ENCODE results near the gene MAD1L1. TPM values are rescaled to one million over a fixed set of nuclear protein-coding genes. Genes with fewer than 3 reads are reported as not detected.

MAD1L1 gene
- total RNA-seq: 23.1 TPM
- polyA plus RNA-seq: 27.4 TPM

GRCh38 chr7:2232766-2233520 is at the start of gene MAD1L1:
Gene MAD1L1, minus strand, starts transcription at chr7:2232945. Its CDS starts 2,812 bp downstream, at chr7:2230133.
- WGBS: under 1% methylated on average over 63 of the region's 63 CpGs
- Histone ChIP-seq H3K36me3 (ENCODE audit: insufficient read depth) (peaks cover under 1% of the 10 kb centered on the region), H3K4me3 (ENCODE audit: low read depth, low read length) (peak within 1 kb of the TSS; percentile 100), H3K4me1 (ENCODE audit: insufficient read depth) (peaks cover 2% of the 10 kb centered on the region), H3K27ac (ENCODE audit: low read depth) (no peak within 1 kb of the TSS)
- DNase-seq (ENCODE audit: extremely low spot score): peak; percentile 76

DNA sequence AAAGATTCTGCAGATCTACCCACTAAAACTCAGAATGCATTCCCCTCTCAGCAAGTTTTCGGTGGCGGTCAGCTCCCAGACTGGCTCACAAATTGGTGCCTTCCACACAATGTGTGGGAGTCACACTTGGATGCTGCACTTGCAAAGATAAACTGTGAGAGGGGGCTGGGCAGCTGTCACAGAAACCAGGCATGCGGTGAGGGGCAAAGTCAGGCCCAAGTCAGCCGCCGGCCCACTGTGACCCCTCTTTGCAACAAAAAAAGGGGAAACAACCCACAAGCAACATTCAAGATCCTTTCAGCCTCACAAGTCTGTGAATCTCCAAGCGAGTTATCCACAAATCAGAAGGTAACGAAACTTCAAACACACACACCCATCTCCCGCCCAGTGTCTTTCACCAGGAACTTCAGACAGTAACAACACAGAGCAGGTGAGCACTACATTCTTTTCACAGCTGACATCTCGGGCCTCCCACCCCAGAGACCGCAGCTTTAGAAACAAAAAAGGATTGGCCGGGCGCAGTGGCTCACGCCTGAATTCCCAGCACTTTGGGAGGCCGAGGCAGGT is 49.5 kb upstream of the MAD1L1 start:
- no peak for DNase-seq (ENCODE audit: extremely low spot score)
- 73% methylated on average over 14 of the region's 14 CpGs for WGBS
- Histone ChIP-seq H3K36me3 (ENCODE audit: insufficient read depth) (no peaks in the 10 kb centered on the region), H3K4me3 (ENCODE audit: low read depth, low read length) (no peak overlapping the region), H3K27ac (ENCODE audit: low read depth) (no peak overlapping the region), H3K4me1 (ENCODE audit: insufficient read depth) (no peaks in the 10 kb centered on the region)

GRCh38 chr7:2281541-2281940 is 48.8 kb upstream of the MAD1L1 start:
- no peak for DNase-seq (ENCODE audit: extremely low spot score)
- Histone ChIP-seq H3K36me3 (ENCODE audit: insufficient read depth) (no peaks in the 10 kb centered on the region), H3K27ac (ENCODE audit: low read depth) (no peak overlapping the region), H3K4me1 (ENCODE audit: insufficient read depth) (no peaks in the 10 kb centered on the region), H3K4me3 (ENCODE audit: low read depth, low read length) (no peak overlapping the region)
- 16% methylated on average over 9 of the region's 9 CpGs for WGBS

DNA sequence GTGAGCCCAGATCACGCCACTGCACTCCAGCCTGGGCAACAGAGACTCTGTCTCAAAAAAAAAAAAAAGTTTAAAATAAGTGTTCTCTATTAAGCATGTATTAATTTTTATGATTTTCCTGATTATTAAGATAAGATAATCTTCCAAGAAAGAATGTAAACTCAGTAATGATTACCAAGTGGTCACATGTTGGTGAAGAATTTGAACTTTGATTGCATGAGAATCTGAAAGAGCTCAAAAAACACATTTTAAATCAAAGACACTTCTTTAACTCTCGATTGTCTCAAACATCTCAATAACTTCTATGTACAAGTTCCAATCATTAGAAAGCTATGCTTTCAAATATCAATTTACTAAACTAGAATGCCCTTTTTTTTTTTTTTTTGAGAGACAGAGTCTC is 47.7 kb upstream of the MAD1L1 start:
- no peak overlapping the region for H3K4me3 ChIP-seq (ENCODE audit: low read depth, low read length)
- H3K36me3 ChIP-seq (ENCODE audit: insufficient read depth): no peaks in the 10 kb centered on the region
- DNase-seq (ENCODE audit: extremely low spot score): no peak
- no peak overlapping the region for H3K27ac ChIP-seq (ENCODE audit: low read depth)
- no peaks in the 10 kb centered on the region for H3K4me1 ChIP-seq (ENCODE audit: insufficient read depth)
- WGBS: 71% methylated on average over 2 of the region's 2 CpGs

DNA sequence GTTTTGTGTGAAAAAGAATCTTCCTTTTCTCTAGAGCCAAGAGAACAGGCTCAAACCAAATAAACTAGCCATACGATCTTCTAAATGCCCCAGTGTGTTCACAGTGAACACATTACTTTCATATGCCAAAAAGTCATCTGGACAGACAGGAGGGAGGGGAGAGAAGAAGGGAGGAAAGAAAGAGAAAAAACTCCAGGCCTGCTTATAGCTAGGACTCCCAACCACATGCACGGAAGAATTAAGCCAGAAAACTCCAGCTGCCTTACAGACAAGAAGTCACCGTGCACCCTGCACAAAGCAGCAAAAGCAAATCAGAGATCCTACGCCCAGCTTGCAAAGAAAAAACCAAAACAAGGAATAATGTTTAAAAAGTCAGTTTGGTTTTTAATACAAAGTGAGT is 47.2 kb upstream of the MAD1L1 start:
- H3K4me3 ChIP-seq (ENCODE audit: low read depth, low read length): no peak overlapping the region
- no peaks in the 10 kb centered on the region for H3K4me1 ChIP-seq (ENCODE audit: insufficient read depth)
- DNase-seq (ENCODE audit: extremely low spot score): no peak
- H3K36me3 ChIP-seq (ENCODE audit: insufficient read depth): no peaks in the 10 kb centered on the region
- 52% methylated on average over 4 of the region's 4 CpGs for WGBS
- no peak overlapping the region for H3K27ac ChIP-seq (ENCODE audit: low read depth)

- H3K36me3 ChIP-seq (ENCODE audit: insufficient read depth): no peaks in the 10 kb centered on the region
- H3K27ac ChIP-seq (ENCODE audit: low read depth): no peak overlapping the region
- WGBS: 95% methylated on average over 11 of the region's 11 CpGs
- no peak for DNase-seq (ENCODE audit: extremely low spot score)
- H3K4me3 ChIP-seq (ENCODE audit: low read depth, low read length): no peak overlapping the region
- H3K4me1 ChIP-seq (ENCODE audit: insufficient read depth): no peaks in the 10 kb centered on the region
Measured at GRCh38 chr7:2278026-2278425, 45.3 kb upstream of the MAD1L1 start.

DNA sequence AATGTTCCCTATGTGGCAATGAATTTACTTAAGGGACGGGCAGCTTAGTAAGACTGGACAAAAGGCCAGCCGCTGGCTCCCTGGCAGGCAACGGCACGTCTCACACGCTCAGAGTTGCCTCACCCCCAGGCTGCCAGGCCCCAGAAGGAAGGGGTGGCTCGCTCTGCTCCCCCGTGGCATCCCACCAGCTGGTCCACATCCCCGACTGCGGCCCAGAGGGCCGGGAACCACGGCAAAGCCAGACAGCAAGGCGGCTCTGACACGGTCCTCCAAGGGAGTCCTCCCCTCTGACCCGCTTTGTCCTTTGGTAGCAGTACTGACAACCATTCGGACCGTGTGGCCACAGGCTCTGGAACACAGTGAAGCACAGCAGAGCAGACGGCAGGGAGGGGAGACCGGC is 43.4 kb upstream of the MAD1L1 start:
- no peak overlapping the region for H3K27ac ChIP-seq (ENCODE audit: low read depth)
- DNase-seq (ENCODE audit: extremely low spot score): no peak
- peaks cover 3% of the 10 kb centered on the region for H3K36me3 ChIP-seq (ENCODE audit: insufficient read depth)
- no peaks in the 10 kb centered on the region for H3K4me1 ChIP-seq (ENCODE audit: insufficient read depth)
- no peak overlapping the region for H3K4me3 ChIP-seq (ENCODE audit: low read depth, low read length)
- whole genome bisulfite sequencing: 91% methylated on average over 18 of the region's 18 CpGs

GRCh38 chr7:2275101-2275500 is 42.4 kb upstream of the MAD1L1 start:
- Histone ChIP-seq H3K4me3 (ENCODE audit: low read depth, low read length) (no peak overlapping the region), H3K27ac (ENCODE audit: low read depth) (no peak overlapping the region), H3K4me1 (ENCODE audit: insufficient read depth) (no peaks in the 10 kb centered on the region), H3K36me3 (ENCODE audit: insufficient read depth) (peaks cover 3% of the 10 kb centered on the region)
- DNase-seq (ENCODE audit: extremely low spot score): no peak
- WGBS: 92% methylated on average over 18 of the region's 18 CpGs

DNA sequence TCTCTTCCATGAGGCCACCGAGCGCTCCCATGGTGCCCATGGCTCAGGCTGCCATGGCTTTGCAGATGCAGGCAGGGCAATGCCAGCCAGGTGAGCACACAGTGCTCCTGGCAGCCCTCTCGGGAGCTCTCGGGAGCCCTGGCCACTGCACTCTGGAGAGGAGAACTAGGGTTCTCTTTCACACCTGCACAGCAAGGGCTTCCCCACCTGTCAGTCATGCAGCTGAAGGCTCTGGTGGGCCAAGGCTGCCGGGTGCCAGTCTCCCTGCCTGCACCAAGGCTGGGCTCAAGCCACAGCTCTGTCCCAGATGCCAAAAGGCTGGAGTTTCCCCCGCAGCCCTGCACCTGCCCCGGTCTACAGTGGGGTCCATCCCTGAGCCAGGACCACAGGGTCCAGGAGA is 41.9 kb upstream of the MAD1L1 start:
- Histone ChIP-seq H3K36me3 (ENCODE audit: insufficient read depth) (peaks cover 3% of the 10 kb centered on the region), H3K4me3 (ENCODE audit: low read depth, low read length) (no peak overlapping the region), H3K27ac (ENCODE audit: low read depth) (no peak overlapping the region), H3K4me1 (ENCODE audit: insufficient read depth) (no peaks in the 10 kb centered on the region)
- no peak for DNase-seq (ENCODE audit: extremely low spot score)
- WGBS: 95% methylated on average over 7 of the region's 7 CpGs

- Histone ChIP-seq H3K27ac (ENCODE audit: low read depth) (no peak overlapping the region), H3K4me1 (ENCODE audit: insufficient read depth) (no peaks in the 10 kb centered on the region), H3K36me3 (ENCODE audit: insufficient read depth) (peaks cover 3% of the 10 kb centered on the region), H3K4me3 (ENCODE audit: low read depth, low read length) (no peak overlapping the region)
- no peak for DNase-seq (ENCODE audit: extremely low spot score)
- 96% methylated on average over 20 of the region's 20 CpGs for WGBS
Measured at GRCh38 chr7:2273866-2274265, 41.1 kb upstream of the MAD1L1 start.

DNA sequence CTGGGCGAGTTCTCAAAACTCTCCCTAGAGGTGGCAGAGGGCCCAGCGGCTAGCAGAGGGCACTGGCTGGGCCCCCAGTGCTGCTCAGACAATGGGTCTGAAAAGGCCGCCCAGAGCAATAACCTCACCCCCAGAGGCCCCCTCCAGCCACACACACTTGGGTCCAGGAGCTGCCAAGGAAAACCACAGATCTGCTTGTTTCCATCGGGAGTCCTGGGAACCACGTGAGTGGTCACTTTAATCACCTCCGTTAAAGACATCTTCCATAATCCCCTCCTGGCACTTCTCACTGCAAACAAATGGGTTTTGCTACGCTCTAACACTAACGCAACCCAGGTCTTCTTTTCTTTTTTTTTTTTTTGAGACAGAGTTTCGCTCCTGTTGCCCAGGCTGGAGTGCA is 39.3 kb upstream of the MAD1L1 start:
- H3K27ac ChIP-seq (ENCODE audit: low read depth): no peak overlapping the region
- DNase-seq (ENCODE audit: extremely low spot score): no peak
- 67% methylated on average over 9 of the region's 9 CpGs for WGBS
- H3K4me3 ChIP-seq (ENCODE audit: low read depth, low read length): no peak overlapping the region
- H3K4me1 ChIP-seq (ENCODE audit: insufficient read depth): no peaks in the 10 kb centered on the region
- H3K36me3 ChIP-seq (ENCODE audit: insufficient read depth): peaks cover 3% of the 10 kb centered on the region

GRCh38 chr7:2271273-2272026 is 38.7 kb upstream of the MAD1L1 start:
- Histone ChIP-seq H3K4me1 (ENCODE audit: insufficient read depth) (no peaks in the 10 kb centered on the region), H3K27ac (ENCODE audit: low read depth) (no peak overlapping the region), H3K4me3 (ENCODE audit: low read depth, low read length) (no peak overlapping the region), H3K36me3 (ENCODE audit: insufficient read depth) (peaks cover 3% of the 10 kb centered on the region)
- 78% methylated on average over 27 of the region's 27 CpGs for WGBS
- DNase-seq (ENCODE audit: extremely low spot score): no peak

- no peak for DNase-seq (ENCODE audit: extremely low spot score)
- WGBS: 86% methylated on average over 8 of the region's 8 CpGs
- H3K4me1 ChIP-seq (ENCODE audit: insufficient read depth): no peaks in the 10 kb centered on the region
- H3K4me3 ChIP-seq (ENCODE audit: low read depth, low read length): no peak overlapping the region
- H3K27ac ChIP-seq (ENCODE audit: low read depth): no peak overlapping the region
- H3K36me3 ChIP-seq (ENCODE audit: insufficient read depth): peaks cover 3% of the 10 kb centered on the region
Measured at GRCh38 chr7:2270495-2270894, 37.8 kb upstream of the MAD1L1 start.

GRCh38 chr7:2269991-2270460 is 37.3 kb upstream of the MAD1L1 start:
- Histone ChIP-seq H3K4me1 (ENCODE audit: insufficient read depth) (no peaks in the 10 kb centered on the region), H3K36me3 (ENCODE audit: insufficient read depth) (peaks cover 3% of the 10 kb centered on the region), H3K27ac (ENCODE audit: low read depth) (no peak overlapping the region), H3K4me3 (ENCODE audit: low read depth, low read length) (no peak overlapping the region)
- DNase-seq (ENCODE audit: extremely low spot score): no peak
- 92% methylated on average over 10 of the region's 10 CpGs for WGBS

Data from urinary bladder (tissue), 4 donors.